22Rv1 (cell line): ENCODE data around the gene FOXO3.

ENCODE experiments used
- ZFX ChIP-seq: fragments of 450-650 bp; IDR thresholded peaks from 2 replicates; pipeline ENCODE4 v1.6.1; 2017; ENCODE audit warnings: antibody characterized with exemption, borderline replicate concordance
- TF ChIP-seq, protein P1 (sequence below): fragments of 450-650 bp; IDR thresholded peaks from 2 replicates; pipeline ENCODE4 v1.5.1; 2017; ENCODE audit warnings: mild to moderate bottlenecking

GRCh38 chr6:108669673-108670072, 109.0 kb downstream of the FOXO3 start:
- TF ChIP-seq, protein P1, sequence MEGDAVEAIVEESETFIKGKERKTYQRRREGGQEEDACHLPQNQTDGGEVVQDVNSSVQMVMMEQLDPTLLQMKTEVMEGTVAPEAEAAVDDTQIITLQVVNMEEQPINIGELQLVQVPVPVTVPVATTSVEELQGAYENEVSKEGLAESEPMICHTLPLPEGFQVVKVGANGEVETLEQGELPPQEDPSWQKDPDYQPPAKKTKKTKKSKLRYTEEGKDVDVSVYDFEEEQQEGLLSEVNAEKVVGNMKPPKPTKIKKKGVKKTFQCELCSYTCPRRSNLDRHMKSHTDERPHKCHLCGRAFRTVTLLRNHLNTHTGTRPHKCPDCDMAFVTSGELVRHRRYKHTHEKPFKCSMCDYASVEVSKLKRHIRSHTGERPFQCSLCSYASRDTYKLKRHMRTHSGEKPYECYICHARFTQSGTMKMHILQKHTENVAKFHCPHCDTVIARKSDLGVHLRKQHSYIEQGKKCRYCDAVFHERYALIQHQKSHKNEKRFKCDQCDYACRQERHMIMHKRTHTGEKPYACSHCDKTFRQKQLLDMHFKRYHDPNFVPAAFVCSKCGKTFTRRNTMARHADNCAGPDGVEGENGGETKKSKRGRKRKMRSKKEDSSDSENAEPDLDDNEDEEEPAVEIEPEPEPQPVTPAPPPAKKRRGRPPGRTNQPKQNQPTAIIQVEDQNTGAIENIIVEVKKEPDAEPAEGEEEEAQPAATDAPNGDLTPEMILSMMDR: no peak
- TF ChIP-seq ZFX: no peak
